ENCODE results near the gene GSE1.

GSE1 gene

GRCh38 chr16:85650844-85651628 lies 37.9 kb downstream of the GSE1 start:
- DNase-seq, result no peak

- DNase-seq, result no peak
Observed at GRCh38 chr16:85651629-85652430, 38.7 kb downstream of the GSE1 start.

GRCh38 chr16:85652431-85653221 lies 39.5 kb downstream of the GSE1 start:
- peak in 1 of 2 donors; percentile 22 for DNase-seq

GRCh38 chr16:85653290-85653891 lies 40.3 kb downstream of the GSE1 start:
- no peak for DNase-seq

GRCh38 chr16:85654251-85655095 lies 41.4 kb downstream of the GSE1 start:
- no peak for DNase-seq

GRCh38 chr16:85655216-85656129 lies 42.4 kb downstream of the GSE1 start:
- DNase-seq, result no peak

GRCh38 chr16:85656351-85657266 lies 43.5 kb downstream of the GSE1 start:
- DNase-seq, result no peak

- no peak for DNase-seq
Observed at GRCh38 chr16:85657267-85657650, 44.1 kb downstream of the GSE1 start.

- no peak for DNase-seq
Observed at GRCh38 chr16:85657996-85658395, 44.9 kb downstream of the GSE1 start.

GRCh38 chr16:85658504-85659326 lies 45.6 kb downstream of the GSE1 start:
- DNase-seq, result no peak

- no peak for DNase-seq
Observed at GRCh38 chr16:85659336-85659735, 46.2 kb downstream of the GSE1 start.

- DNase-seq, result peak; percentile 50 to 59
Observed at GRCh38 chr16:85659805-85660511, 46.8 kb downstream of the GSE1 start.

- no peak for DNase-seq
Observed at GRCh38 chr16:85660843-85661739, 48.0 kb downstream of the GSE1 start.

- no peak for DNase-seq
Observed at GRCh38 chr16:85661740-85662481, 48.8 kb downstream of the GSE1 start.

- no peak for DNase-seq
Observed at GRCh38 chr16:85662482-85662812, 49.3 kb downstream of the GSE1 start.
